Measurements from ENCODE around the gene TAF1A.

The TAF1A gene

GRCh38 chr1:222535455-222535854 is 54.3 kb downstream of the TAF1A start:
- DNase-seq (ENCODE audit: low read depth) = no peak

- DNase-seq (ENCODE audit: low read depth) = no peak
Measured at GRCh38 chr1:222530852-222531251, 58.9 kb downstream of the TAF1A start.

DNA sequence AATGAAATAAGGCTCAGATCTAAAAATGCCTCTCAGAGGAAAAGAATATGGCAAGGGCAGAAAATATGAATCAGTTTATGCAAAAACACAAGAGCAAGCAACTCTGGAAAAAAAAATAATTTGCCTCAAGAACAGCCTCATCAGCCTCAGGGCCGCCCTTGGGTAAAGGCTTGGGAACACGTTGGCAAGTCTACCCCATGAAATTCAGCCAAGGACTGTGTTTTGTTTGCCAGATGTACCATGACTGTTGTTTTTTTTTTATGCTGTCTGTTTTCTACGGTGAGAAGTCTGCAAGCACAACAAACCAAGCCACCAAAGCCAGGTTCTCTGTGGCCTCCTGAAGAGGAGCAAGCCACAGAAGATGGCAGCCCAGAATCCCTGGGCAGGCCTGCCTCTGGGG is 59.8 kb downstream of the TAF1A start:
- DNase-seq (ENCODE audit: low read depth) = no peak

DNA sequence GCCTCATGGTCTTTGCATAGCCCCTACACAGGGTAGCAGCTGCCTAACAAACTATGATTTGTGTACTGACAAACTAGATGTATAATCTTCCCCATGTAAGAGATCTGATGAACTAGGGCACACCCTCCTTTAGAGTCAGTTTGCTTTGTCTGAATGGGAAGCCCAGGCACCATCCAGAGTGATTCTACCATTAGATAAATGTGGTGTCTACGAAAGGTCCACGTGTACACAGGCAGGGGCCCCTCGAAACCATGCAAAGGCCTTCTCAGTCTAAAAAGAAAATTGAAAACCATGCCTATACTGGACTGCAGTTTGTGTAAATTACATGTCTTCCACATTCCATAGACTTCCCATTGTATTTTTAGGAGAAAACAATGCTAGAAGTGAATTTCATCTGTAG is 60.6 kb downstream of the TAF1A start:
- DNase-seq (ENCODE audit: low read depth) = no peak

DNA sequence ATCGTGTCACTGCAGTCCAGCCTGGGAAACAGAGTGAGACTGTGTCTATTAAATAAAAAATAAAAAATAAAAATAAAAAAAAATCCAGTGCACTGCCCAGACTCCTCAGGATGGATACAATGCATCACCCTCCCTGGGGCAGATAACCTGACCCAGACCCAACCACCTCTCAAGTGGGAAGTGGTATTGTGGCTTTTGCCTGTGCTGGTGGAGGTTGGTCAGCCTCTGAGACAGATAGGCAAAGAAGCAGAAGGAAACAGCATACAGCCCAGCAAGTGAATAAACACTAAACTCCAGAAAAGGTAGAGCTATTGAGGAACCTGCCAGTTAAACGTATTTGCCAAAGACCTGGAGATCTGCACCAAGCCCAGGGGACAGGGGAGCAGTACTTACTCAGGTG is 63.8 kb downstream of the TAF1A start:
- DNase-seq (ENCODE audit: low read depth) = no peak

GRCh38 chr1:222523852-222524251 is 65.9 kb downstream of the TAF1A start:
- DNase-seq (ENCODE audit: low read depth) = no peak

DNA sequence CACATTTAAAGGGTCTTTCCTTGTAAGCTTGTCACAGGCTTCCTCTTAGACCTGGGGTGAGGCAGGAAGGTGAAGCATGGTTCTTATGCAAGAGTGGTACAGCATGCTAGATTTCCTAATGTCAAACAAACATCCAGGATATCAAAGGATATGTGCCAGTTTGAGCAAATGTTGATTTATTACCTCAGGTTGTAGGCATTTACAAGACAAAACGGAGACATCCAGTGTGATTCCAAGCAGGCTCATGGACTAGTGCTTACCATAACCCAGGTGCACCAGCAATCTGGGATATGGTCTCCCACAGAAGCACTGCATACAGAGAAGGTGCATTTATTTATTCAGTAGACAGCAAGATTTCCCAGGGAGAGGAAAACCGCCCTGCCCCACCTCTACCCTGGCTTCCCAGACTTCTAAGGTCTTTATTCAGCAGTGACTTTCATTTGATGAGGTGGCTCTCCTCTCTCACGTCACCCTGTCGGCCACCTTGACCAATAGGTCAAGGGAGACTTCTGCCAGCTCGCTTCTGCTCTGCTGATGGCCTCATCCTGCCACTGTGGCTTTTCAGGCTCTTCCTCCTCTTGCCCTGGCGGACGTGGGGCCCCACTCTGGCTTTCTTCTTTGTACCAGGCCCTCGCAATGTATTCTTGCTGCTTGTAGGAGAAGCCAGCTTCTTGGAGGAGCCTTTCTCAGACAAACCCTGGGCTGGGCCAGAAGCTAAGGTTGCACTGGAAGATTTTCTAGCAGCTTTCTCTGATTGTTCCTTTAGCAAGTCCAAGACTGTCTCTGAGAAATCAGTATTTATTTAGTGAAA is 67.4 kb downstream of the TAF1A start:
- DNase-seq (ENCODE audit: low read depth) = no peak

GRCh38 chr1:222521299-222522104 is 68.2 kb downstream of the TAF1A start:
- DNase-seq (ENCODE audit: low read depth) = no peak

Measured in HS-5 (cell line).